Measurements from ENCODE around the gene GLP1R.

The GLP1R gene

GRCh38 chr6:39086711-39087110 lies 38.1 kb downstream of the GLP1R start:
- Histone ChIP-seq H3K36me3 (ENCODE audit: low read length) (no peaks in the 10 kb centered on the region), H3K9ac (ENCODE audit: low read length) (no peak overlapping the region), H3K4me2 (ENCODE audit: low read depth, low read length, poor library complexity, severe bottlenecking) (no peak overlapping the region), H4K20me1 (ENCODE audit: low read depth, low read length) (no peaks in the 10 kb centered on the region), H3F3A (ENCODE audit: insufficient read depth) (no peaks in the 10 kb centered on the region), H3K79me2 (ENCODE audit: insufficient read depth, low read length) (no peaks in the 10 kb centered on the region), H2AFZ (ENCODE audit: low read depth, low read length, severe bottlenecking) (no peak overlapping the region), H3K9me2 (replicated peaks; ENCODE audit: insufficient read depth, low read length) (no peaks in the 10 kb centered on the region), H3K4me3 (ENCODE audit: insufficient read depth, low read length, poor library complexity, severe bottlenecking) (no peak overlapping the region), H3K27ac (ENCODE audit: low read depth, low read length) (no peak overlapping the region), H3K9me3 (ENCODE audit: insufficient read depth, low read length) (no peaks in the 10 kb centered on the region), H3K27me3 (ENCODE audit: low read length) (no peaks in the 10 kb centered on the region)
- TF ChIP-seq EZH2phosphoT487 (conservative IDR thresholded peaks at IDR 0.05; ENCODE audit: low read length) (no peak), CTCF (IDR thresholded peaks at IDR 0.05; ENCODE audit: insufficient read depth, low read length, poor library complexity, severe bottlenecking) (no peak)

GRCh38 chr6:39087197-39087596 lies 38.6 kb downstream of the GLP1R start:
- H3K4me3 ChIP-seq (ENCODE audit: insufficient read depth, low read length, poor library complexity, severe bottlenecking), result no peak overlapping the region
- no peaks in the 10 kb centered on the region for H3K27me3 ChIP-seq (ENCODE audit: low read length)
- no peak overlapping the region for H3K9ac ChIP-seq (ENCODE audit: low read length)
- H3K79me2 ChIP-seq (ENCODE audit: insufficient read depth, low read length), result no peaks in the 10 kb centered on the region
- H3K9me2 ChIP-seq (replicated peaks; ENCODE audit: insufficient read depth, low read length), result no peaks in the 10 kb centered on the region
- no peak overlapping the region for H2AFZ ChIP-seq (ENCODE audit: low read depth, low read length, severe bottlenecking)
- H3K4me2 ChIP-seq (ENCODE audit: low read depth, low read length, poor library complexity, severe bottlenecking), result no peak overlapping the region
- H3F3A ChIP-seq (ENCODE audit: insufficient read depth), result no peaks in the 10 kb centered on the region
- H3K27ac ChIP-seq (ENCODE audit: low read depth, low read length), result no peak overlapping the region
- H3K36me3 ChIP-seq (ENCODE audit: low read length), result no peaks in the 10 kb centered on the region
- H4K20me1 ChIP-seq (ENCODE audit: low read depth, low read length), result no peaks in the 10 kb centered on the region
- TF ChIP-seq EZH2phosphoT487 (conservative IDR thresholded peaks at IDR 0.05; ENCODE audit: low read length) (no peak), CTCF (IDR thresholded peaks at IDR 0.05; ENCODE audit: insufficient read depth, low read length, poor library complexity, severe bottlenecking) (no peak)
- H3K9me3 ChIP-seq (ENCODE audit: insufficient read depth, low read length), result no peaks in the 10 kb centered on the region

GRCh38 chr6:39088331-39088730 lies 39.8 kb downstream of the GLP1R start:
- H3K27ac ChIP-seq (ENCODE audit: low read depth, low read length), result no peak overlapping the region
- H3K9me3 ChIP-seq (ENCODE audit: insufficient read depth, low read length), result no peaks in the 10 kb centered on the region
- H3K4me2 ChIP-seq (ENCODE audit: low read depth, low read length, poor library complexity, severe bottlenecking), result no peak overlapping the region
- H2AFZ ChIP-seq (ENCODE audit: low read depth, low read length, severe bottlenecking), result no peak overlapping the region
- H3F3A ChIP-seq (ENCODE audit: insufficient read depth), result no peaks in the 10 kb centered on the region
- no peak overlapping the region for H3K4me3 ChIP-seq (ENCODE audit: insufficient read depth, low read length, poor library complexity, severe bottlenecking)
- H3K36me3 ChIP-seq (ENCODE audit: low read length), result no peaks in the 10 kb centered on the region
- no peaks in the 10 kb centered on the region for H3K79me2 ChIP-seq (ENCODE audit: insufficient read depth, low read length)
- no peaks in the 10 kb centered on the region for H4K20me1 ChIP-seq (ENCODE audit: low read depth, low read length)
- TF ChIP-seq CTCF (IDR thresholded peaks at IDR 0.05; ENCODE audit: insufficient read depth, low read length, poor library complexity, severe bottlenecking), result no peak
- no peak for TF ChIP-seq EZH2phosphoT487 (conservative IDR thresholded peaks at IDR 0.05; ENCODE audit: low read length)
- H3K9me2 ChIP-seq (replicated peaks; ENCODE audit: insufficient read depth, low read length), result no peaks in the 10 kb centered on the region
- H3K9ac ChIP-seq (ENCODE audit: low read length), result no peak overlapping the region
- H3K27me3 ChIP-seq (ENCODE audit: low read length), result no peaks in the 10 kb centered on the region
